IMR-90 (cell line): ENCODE results near the gene GRIK5.

Experiments used
- BHLHE40 ChIP-seq: fragments of 150-350 bp; IDR thresholded peaks from 2 replicates; pipeline ENCODE4 v1.6.1; 2016; ENCODE audit warnings: mild to moderate bottlenecking, low read depth, low read length
- CTCF ChIP-seq: conservative IDR thresholded peaks from 2 replicates; pipeline ENCODE4 v1.5.1; 2012; ENCODE audit warnings: mild to moderate bottlenecking, low read depth, low read length, improper control_type of control experiment
- FOS ChIP-seq: fragments of 150-350 bp; IDR thresholded peaks from 2 replicates; pipeline ENCODE4 v1.6.1; 2016; ENCODE audit warnings: low read depth, low read length
- POLR2A ChIP-seq: IDR thresholded peaks from 2 replicates; pipeline ENCODE4 v1.6.1; 2012; ENCODE audit warnings: mild to moderate bottlenecking, low read depth, low read length

- TF ChIP-seq CTCF (no peak), FOS (no peak), BHLHE40 (no peak), POLR2A (no peak)
Measured at GRCh38 chr19:41990615-41991014, 79.4 kb downstream of the GRIK5 start.
